ENCODE results near the gene CATSPER4.

GRCh38 chr1:26200413-26200812 is 10.0 kb downstream of the CATSPER4 start:
- TF ChIP-seq FOXM1 (IDR thresholded peaks at IDR 0.05; ENCODE audit: borderline replicate concordance, low read depth) (no peak), REST (IDR thresholded peaks at IDR 0.05; ENCODE audit: low read depth) (no peak), MAX (IDR thresholded peaks at IDR 0.05) (no peak), CEBPB (IDR thresholded peaks at IDR 0.05) (no peak), TCF12 (IDR thresholded peaks at IDR 0.05; ENCODE audit: low read depth) (no peak), TAF1 (IDR thresholded peaks at IDR 0.05; ENCODE audit: low read depth) (no peak), CREB1 (IDR thresholded peaks at IDR 0.05; ENCODE audit: low read depth) (no peak), RAD21 (IDR thresholded peaks at IDR 0.05; ENCODE audit: low read depth) (no peak), NFIC (IDR thresholded peaks at IDR 0.05) (no peak), EP300 (IDR thresholded peaks at IDR 0.05; ENCODE audit: borderline replicate concordance) (no peak), EGR1 (IDR thresholded peaks at IDR 0.05) (no peak), YY1 (IDR thresholded peaks at IDR 0.05; ENCODE audit: low read depth) (no peak), ZBTB7A (IDR thresholded peaks at IDR 0.05; ENCODE audit: low read depth) (no peak)
